HG02970 (cell line): ENCODE results near the gene CFAP410.
"Not testable (repeated sequence)": the region's sequence is repeated elsewhere in the genome, so short reads cannot be mapped to it uniquely, and the experiment has no call there.

Experiments used
- ATAC-seq: cut with Tn5 transposase; IDR thresholded peaks from one replicate; pipeline ENCODE4 v1.9.1; 2021; ENCODE audit warnings: mild to moderate bottlenecking, moderate library complexity, moderate number of reproducible peaks; ENCODE audit not compliant: unreplicated experiment, low FRiP score

Gene CFAP410

GRCh38 chr21:44289381-44290010, 49.7 kb downstream of the CFAP410 start:
- no peak for ATAC-seq

GRCh38 chr21:44288251-44289110, 50.7 kb downstream of the CFAP410 start:
- ATAC-seq: no peak

GRCh38 chr21:44286716-44287632, 52.2 kb downstream of the CFAP410 start:
- ATAC-seq: no peak

- ATAC-seq: no peak
Measured at GRCh38 chr21:44286086-44286715, 53.0 kb downstream of the CFAP410 start.

- no peak for ATAC-seq
Measured at GRCh38 chr21:44285138-44285992, 53.8 kb downstream of the CFAP410 start, which contains the start of gene AIRE. Gene AIRE (plus strand): TSS chr21:44285876. CDS start chr21:44286007, 131 bp downstream.

GRCh38 chr21:44283948-44284347, 55.2 kb downstream of the CFAP410 start:
- no peak for ATAC-seq

GRCh38 chr21:44283211-44283785, 55.9 kb downstream of the CFAP410 start:
- not testable (repeated sequence) for ATAC-seq

GRCh38 chr21:44282370-44282769, 56.8 kb downstream of the CFAP410 start:
- no peak for ATAC-seq

GRCh38 chr21:44281801-44282200, 57.4 kb downstream of the CFAP410 start:
- no peak for ATAC-seq

- no peak for ATAC-seq
Measured at GRCh38 chr21:44279354-44280260, 59.6 kb downstream of the CFAP410 start.
